ENCODE results near the gene TANC1.

Gene TANC1

GRCh38 chr2:159019021-159019420 lies 50.6 kb downstream of the TANC1 start:
- no peak overlapping the region for H3K4me3 ChIP-seq (ENCODE audit: low read depth, low read length)
- no peak for TF ChIP-seq CTCF (IDR thresholded peaks at IDR 0.05; ENCODE audit: borderline replicate concordance, insufficient read depth, low read depth, low read length)

- no peak for TF ChIP-seq CTCF (IDR thresholded peaks at IDR 0.05; ENCODE audit: borderline replicate concordance, insufficient read depth, low read depth, low read length)
Observed at GRCh38 chr2:159022019-159022418, 53.6 kb downstream of the TANC1 start.

GRCh38 chr2:159026170-159026569 lies 57.7 kb downstream of the TANC1 start:
- TF ChIP-seq CTCF (IDR thresholded peaks at IDR 0.05; ENCODE audit: borderline replicate concordance, insufficient read depth, low read depth, low read length): no peak
- no peak overlapping the region for H3K4me3 ChIP-seq (ENCODE audit: low read depth, low read length)

More at GRCh38 chr2:159022019-159022418, 53.6 kb downstream of the TANC1 start:
- H3K4me3 ChIP-seq (ENCODE audit: low read depth, low read length): no peak overlapping the region

- H3K4me3 ChIP-seq (ENCODE audit: low read depth, low read length): no peak overlapping the region
- no peak for TF ChIP-seq CTCF (IDR thresholded peaks at IDR 0.05; ENCODE audit: borderline replicate concordance, insufficient read depth, low read depth, low read length)
Observed at GRCh38 chr2:159028776-159029175, 60.3 kb downstream of the TANC1 start.

- H3K4me3 ChIP-seq (ENCODE audit: low read depth, low read length): no peak overlapping the region
- TF ChIP-seq CTCF (IDR thresholded peaks at IDR 0.05; ENCODE audit: borderline replicate concordance, insufficient read depth, low read depth, low read length): no peak
Observed at GRCh38 chr2:159029936-159030335, 61.5 kb downstream of the TANC1 start.

- no peak for TF ChIP-seq CTCF (IDR thresholded peaks at IDR 0.05; ENCODE audit: borderline replicate concordance, insufficient read depth, low read depth, low read length)
- H3K4me3 ChIP-seq (ENCODE audit: low read depth, low read length): no peak overlapping the region
Observed at GRCh38 chr2:159030674-159031380, 62.4 kb downstream of the TANC1 start.

GRCh38 chr2:159032146-159032545 lies 63.7 kb downstream of the TANC1 start:
- TF ChIP-seq CTCF (IDR thresholded peaks at IDR 0.05; ENCODE audit: borderline replicate concordance, insufficient read depth, low read depth, low read length): no peak
- no peak overlapping the region for H3K4me3 ChIP-seq (ENCODE audit: low read depth, low read length)

Data from GM12875 (cell line).